ENCODE results near the gene UBB.

GRCh38 chr17:16398270-16399267 is 17.7 kb downstream of the UBB start:
- no peak for TF ChIP-seq MXI1 (conservative IDR thresholded peaks at IDR 0.05; ENCODE audit: poor library complexity, severe bottlenecking)
- TF ChIP-seq CTCF (IDR thresholded peaks at IDR 0.05; ENCODE audit: poor library complexity, severe bottlenecking): no peak
- TF ChIP-seq EZH2 (IDR thresholded peaks at IDR 0.05; ENCODE audit: borderline replicate concordance, insufficient read depth, low read length, poor library complexity, severe bottlenecking): no peak
- TF ChIP-seq TAF1 (IDR thresholded peaks at IDR 0.05; ENCODE audit: low read depth): no peak
- TF ChIP-seq EP300 (conservative IDR thresholded peaks at IDR 0.05; ENCODE audit: poor library complexity, severe bottlenecking): no peak
- TF ChIP-seq POLR2AphosphoS5 (IDR thresholded peaks at IDR 0.05): no peak
- no peak for TF ChIP-seq REST (IDR thresholded peaks at IDR 0.05; ENCODE audit: borderline replicate concordance)
- TF ChIP-seq RAD21 (conservative IDR thresholded peaks at IDR 0.05): no peak
- no peak for TF ChIP-seq SMC3 (conservative IDR thresholded peaks at IDR 0.05; ENCODE audit: poor library complexity)
